ENCODE data around the gene MAST4.

- TF ChIP-seq SPI1 (IDR thresholded peaks at IDR 0.05; ENCODE audit: low read depth, low read length) (no peak), TAF1 (IDR thresholded peaks at IDR 0.05; ENCODE audit: low read depth, low read length) (no peak)
These were observed 516 bp downstream of the MAST4 start for GRCh38 chr5:66596636-66597182.

Data from GM12891 (cell line).